22Rv1 (cell line): ENCODE results near the gene FAM83G.

Source experiments
- ZFX ChIP-seq: fragments of 450-650 bp; IDR thresholded peaks from 2 replicates; pipeline ENCODE4 v1.6.1; 2017; ENCODE audit warnings: antibody characterized with exemption, borderline replicate concordance
- TF ChIP-seq, protein P1 (sequence below): fragments of 450-650 bp; IDR thresholded peaks from 2 replicates; pipeline ENCODE4 v1.5.1; 2017; ENCODE audit warnings: mild to moderate bottlenecking

DNA sequence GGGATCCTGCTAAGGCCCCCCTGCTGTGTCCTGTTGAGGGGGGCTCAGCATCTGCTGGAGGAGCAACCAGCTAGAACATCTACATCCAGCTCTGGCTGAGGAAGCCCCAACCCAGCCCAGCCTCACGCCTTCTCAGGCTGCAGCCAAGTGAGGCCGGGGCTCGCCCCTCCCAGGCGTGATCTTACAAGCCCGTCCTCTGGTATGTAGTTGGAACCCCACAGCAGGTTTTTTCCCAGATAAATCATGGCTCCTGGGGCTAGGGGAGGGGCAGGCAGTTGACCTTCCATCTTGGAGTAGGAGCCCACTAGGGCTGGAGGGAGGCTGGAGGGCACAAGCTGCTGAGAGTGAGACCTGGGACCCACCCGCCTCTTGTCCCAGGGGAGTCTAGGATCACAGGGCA, 4.7 kb downstream of the FAM83G start:
- TF ChIP-seq, protein P1, sequence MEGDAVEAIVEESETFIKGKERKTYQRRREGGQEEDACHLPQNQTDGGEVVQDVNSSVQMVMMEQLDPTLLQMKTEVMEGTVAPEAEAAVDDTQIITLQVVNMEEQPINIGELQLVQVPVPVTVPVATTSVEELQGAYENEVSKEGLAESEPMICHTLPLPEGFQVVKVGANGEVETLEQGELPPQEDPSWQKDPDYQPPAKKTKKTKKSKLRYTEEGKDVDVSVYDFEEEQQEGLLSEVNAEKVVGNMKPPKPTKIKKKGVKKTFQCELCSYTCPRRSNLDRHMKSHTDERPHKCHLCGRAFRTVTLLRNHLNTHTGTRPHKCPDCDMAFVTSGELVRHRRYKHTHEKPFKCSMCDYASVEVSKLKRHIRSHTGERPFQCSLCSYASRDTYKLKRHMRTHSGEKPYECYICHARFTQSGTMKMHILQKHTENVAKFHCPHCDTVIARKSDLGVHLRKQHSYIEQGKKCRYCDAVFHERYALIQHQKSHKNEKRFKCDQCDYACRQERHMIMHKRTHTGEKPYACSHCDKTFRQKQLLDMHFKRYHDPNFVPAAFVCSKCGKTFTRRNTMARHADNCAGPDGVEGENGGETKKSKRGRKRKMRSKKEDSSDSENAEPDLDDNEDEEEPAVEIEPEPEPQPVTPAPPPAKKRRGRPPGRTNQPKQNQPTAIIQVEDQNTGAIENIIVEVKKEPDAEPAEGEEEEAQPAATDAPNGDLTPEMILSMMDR = no peak
- no peak for TF ChIP-seq ZFX
